Psoas muscle (tissue), 8 donors: ENCODE data around the gene TBC1D1. TPM values are rescaled to one million over a fixed set of nuclear protein-coding genes. Genes with fewer than 3 reads are reported as not detected.

Source experiments
- ATAC-seq, 4 donors: fragments of 200-7000 bp; cut with Tn5 transposase; one replicate each; pipeline ENCODE4 v1.9.1; 2020; ENCODE audit warnings: moderate library complexity in 3 of 4, mild to moderate bottlenecking in 2 of 4
- DNase-seq, 2 donors: peaks; one replicate each; pipeline ENCODE4 v3.0.0-alpha.2; 2020
- H3K27ac ChIP-seq: fragments of 200-600 bp; one replicate; pipeline ENCODE4 v1.8.0; 2022
- H3K27me3 ChIP-seq, 3 donors: fragments of 200-600 bp in 1 of 3; one replicate each; pipeline versions ENCODE4 v1.6.1 to v1.8.0; 2013 to 2022; ENCODE audit warnings: low read length in 2 of 3, mild to moderate bottlenecking in 2 of 3, moderate library complexity in 1 of 3; ENCODE audit not compliant: insufficient read depth in 3 of 3
- H3K36me3 ChIP-seq, 2 donors: fragments of 200-600 bp in 1 of 2; one replicate each; pipeline versions ENCODE4 v1.6.1 to v1.8.0; 2013 to 2022; ENCODE audit warnings: low read depth in 1 of 2, mild to moderate bottlenecking in 1 of 2, moderate library complexity in 1 of 2; ENCODE audit not compliant: insufficient read depth in 1 of 2
- H3K4me1 ChIP-seq: fragments of 200-600 bp; one replicate; pipeline ENCODE4 v1.8.0; 2022
- H3K4me3 ChIP-seq: fragments of 200-600 bp; one replicate; pipeline ENCODE4 v1.8.0; 2022; ENCODE audit warnings: mild to moderate bottlenecking
- H3K9me3 ChIP-seq: fragments of 200-600 bp; one replicate; pipeline ENCODE4 v1.8.0; 2022
- CTCF ChIP-seq: fragments of 200-600 bp; IDR thresholded peaks from one replicate; pipeline ENCODE4 v1.8.0; 2022; ENCODE audit warnings: antibody characterized with exemption
- WGBS, 3 donors: extraction: QIAGEN DNeasy Blood & Tissue Kit; methylation state at CpG; one replicate each; pipeline versions ENCODE4 v1.1.6 to v1.1.7; 2013; 5-methylcytosine and 5-hydroxymethylcytosine counted together
- intact Hi-C, 2 donors: fragments of 100-400 bp; cut with DNase I; formaldehyde crosslinking; loops; one replicate each; pipeline versions ENCODE4 v1.11.0 to v1.14.2; 2022
- polyA plus RNA-seq, 3 donors: library from polyadenylated mRNA; stranded (reverse); fragments of 200-250 nt; gene quantifications; one replicate each; pipeline ENCODE4 v1.2.3, GENCODE V29; 2013
- total RNA-seq, 4 donors: library from RNA; stranded (reverse); fragmentation: NEBNext Ultra II Directional in 2 of 4; extraction: Animal tissue kit (Norgen Biotek cat#: 25700) in 2 of 4; gene quantifications; one replicate each; pipeline versions ENCODE4 v1.2.1 to v1.2.4, GENCODE V29; 2021 to 2023
- donor health status: healthy with polysubstance abuse.
- donor health status: DM: no; HTN: no; CAD: no; lungs with moderate emphysema.
- donor health status: Bipolar disorder and iron deficiency.
- donor health status: healthy.
- donor health status: DM: yes; HTN: yes; CAD: no.
- donor health status: DM: no; HTN: no; CAD: no.
- donor health status: DM: no; HTN: no; CAD: no.
- donor health status: DM: yes; HTN: yes; CAD: no.

TBC1D1 gene
- total and polyA plus RNA-seq, 7 donors = 18.1 to 130 (median 42.5) TPM

GRCh38 chr4:38100474-38101255 lies 209.8 kb downstream of the TBC1D1 start:
- DNase-seq (no peak), ATAC-seq (no peak)
- H3K4me3 ChIP-seq = no peak overlapping the region
- no peaks in the 10 kb centered on the region for H3K27me3 ChIP-seq
- H3K27ac ChIP-seq = peak overlapping the region; percentile 4
- 96 to 98% (median 96%) methylated on average over 5 of the region's 5 CpGs for WGBS, 3 donors
- H3K4me1 ChIP-seq = no peaks in the 10 kb centered on the region
- no peaks in the 10 kb centered on the region for H3K9me3 ChIP-seq
- intact Hi-C loops = no loop called here
- H3K36me3 ChIP-seq = peaks cover 1 to 71% of the 10 kb centered on the region in 2 donors
- no peak for TF ChIP-seq CTCF

- intact Hi-C loops = no loop called here
- ATAC-seq = no peak
These were observed 210.7 kb downstream of the TBC1D1 start for GRCh38 chr4:38101563-38101962.

GRCh38 chr4:38102957-38103588 lies 212.2 kb downstream of the TBC1D1 start:
- Histone ChIP-seq H3K9me3 (no peaks in the 10 kb centered on the region), H3K27me3 (no peaks in the 10 kb centered on the region), H3K27ac (no peak overlapping the region), H3K36me3 (peaks cover 0 to 56% of the 10 kb centered on the region in 2 donors), H3K4me1 (no peaks in the 10 kb centered on the region), H3K4me3 (no peak overlapping the region)
- intact Hi-C loops = no loop called here
- TF ChIP-seq CTCF = no peak
- ATAC-seq = no peak
- WGBS, 3 donors = 87 to 89% (median 88%) methylated on average over 7 of the region's 7 CpGs
- DNase-seq = no peak

More at GRCh38 chr4:38101563-38101962, 210.7 kb downstream of the TBC1D1 start:
- H3K4me3 ChIP-seq = no peak overlapping the region
- no peak for DNase-seq
- H3K4me1 ChIP-seq = no peaks in the 10 kb centered on the region
- H3K9me3 ChIP-seq = no peaks in the 10 kb centered on the region
- H3K27ac ChIP-seq = no peak overlapping the region
- WGBS, 3 donors = 79 to 84% (median 83%) methylated on average over 4 of the region's 4 CpGs
- peaks cover 0 to 68% of the 10 kb centered on the region in 2 donors for H3K36me3 ChIP-seq
- TF ChIP-seq CTCF = no peak
- no peaks in the 10 kb centered on the region for H3K27me3 ChIP-seq

GRCh38 chr4:38105475-38106220 lies 214.8 kb downstream of the TBC1D1 start:
- no peak overlapping the region for H3K27ac ChIP-seq
- H3K36me3 ChIP-seq = peaks cover 0 to 58% of the 10 kb centered on the region in 2 donors
- intact Hi-C loops = no loop called here
- H3K9me3 ChIP-seq = no peaks in the 10 kb centered on the region
- ATAC-seq = no peak
- TF ChIP-seq CTCF = no peak
- H3K27me3 ChIP-seq = no peaks in the 10 kb centered on the region
- no peak overlapping the region for H3K4me3 ChIP-seq
- DNase-seq = no peak
- 90 to 93% (median 90%) methylated on average over 7 of the region's 7 CpGs for WGBS, 3 donors
- no peaks in the 10 kb centered on the region for H3K4me1 ChIP-seq
